ENCODE measurements around the gene CD99.

GRCh38 chrX:2677764-2678163 lies 13.3 kb upstream of the CD99 start:
- TF ChIP-seq POLR2A (IDR thresholded peaks at IDR 0.05) (no peak), CTCF (IDR thresholded peaks at IDR 0.05 in 4 of 5, conservative IDR thresholded peaks at IDR 0.05 in 1 of 5) (no peak)

Measured in gastrocnemius medialis (tissue), 4 donors.